ENCODE results near the gene TMEM37. TPM values are rescaled to one million over a fixed set of nuclear protein-coding genes. Genes with fewer than 3 reads are reported as not detected.
A peak's percentile ranks its signal among the peaks of the same experiment; 100 is the strongest.

The TMEM37 gene
- total RNA-seq, 1 experiment from 2014 or later = 9.6 TPM

DNA sequence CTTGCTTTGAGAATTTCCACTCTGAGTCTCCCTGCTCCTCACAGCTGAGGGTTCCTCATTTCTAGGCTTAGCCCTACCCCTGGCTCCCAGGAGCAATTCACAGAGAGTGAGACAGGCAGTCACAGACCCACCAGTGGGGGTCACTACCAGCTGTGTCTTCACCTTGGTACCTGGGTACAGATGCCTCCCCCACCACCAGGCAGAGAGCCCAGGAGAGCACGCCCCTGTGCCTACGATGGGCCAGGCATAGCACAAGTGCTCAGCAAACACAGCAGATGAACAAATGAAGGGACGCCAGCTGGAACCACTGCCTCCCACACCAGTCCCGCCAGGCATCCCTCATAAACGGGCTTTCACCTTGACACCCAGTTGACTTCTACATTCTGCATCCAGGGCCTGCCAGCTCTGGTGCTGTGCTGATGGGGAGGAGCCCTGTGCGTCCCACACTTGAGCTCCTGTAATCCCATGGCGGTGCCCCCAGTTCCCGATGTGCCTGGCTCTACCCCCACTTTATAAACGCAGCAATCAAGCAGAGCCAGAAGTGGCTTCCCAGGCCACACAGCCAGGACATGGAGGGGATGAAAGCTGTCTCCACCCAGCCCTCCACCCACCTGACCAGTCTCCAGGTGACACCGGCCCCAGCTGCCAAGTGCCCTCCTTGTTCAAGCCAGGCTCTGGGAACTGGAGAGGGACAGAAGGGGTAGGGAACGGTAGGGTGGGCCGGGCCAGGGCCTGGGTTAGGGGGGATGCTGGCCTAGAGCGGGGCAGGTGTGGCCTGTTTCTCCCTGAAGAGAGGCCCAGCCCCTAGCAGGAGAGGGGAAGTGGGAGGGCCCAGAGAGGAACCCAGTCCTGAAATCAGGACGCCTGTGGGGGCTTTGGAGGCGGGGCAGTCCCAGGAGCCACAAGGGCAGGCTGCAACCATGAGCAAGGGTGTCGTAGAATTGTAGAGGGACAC, 50.1 kb downstream of the TMEM37 start:
- peaks cover 10% of the 10 kb centered on the region; the same call in 1 of the 2 replicates for H3K4me1 Mint-ChIP-seq
- TF ChIP-seq, protein P1, sequence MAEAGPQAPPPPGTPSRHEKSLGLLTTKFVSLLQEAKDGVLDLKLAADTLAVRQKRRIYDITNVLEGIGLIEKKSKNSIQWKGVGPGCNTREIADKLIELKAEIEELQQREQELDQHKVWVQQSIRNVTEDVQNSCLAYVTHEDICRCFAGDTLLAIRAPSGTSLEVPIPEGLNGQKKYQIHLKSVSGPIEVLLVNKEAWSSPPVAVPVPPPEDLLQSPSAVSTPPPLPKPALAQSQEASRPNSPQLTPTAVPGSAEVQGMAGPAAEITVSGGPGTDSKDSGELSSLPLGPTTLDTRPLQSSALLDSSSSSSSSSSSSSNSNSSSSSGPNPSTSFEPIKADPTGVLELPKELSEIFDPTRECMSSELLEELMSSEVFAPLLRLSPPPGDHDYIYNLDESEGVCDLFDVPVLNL (CRISPR knock-in tag; IDR thresholded peaks at IDR 0.05; ENCODE audit: borderline replicate concordance, low read depth) = no peak
- TF ChIP-seq TP53 (CRISPR knock-in tag; IDR thresholded peaks at IDR 0.05) = no peak
- TF ChIP-seq, protein P2, sequence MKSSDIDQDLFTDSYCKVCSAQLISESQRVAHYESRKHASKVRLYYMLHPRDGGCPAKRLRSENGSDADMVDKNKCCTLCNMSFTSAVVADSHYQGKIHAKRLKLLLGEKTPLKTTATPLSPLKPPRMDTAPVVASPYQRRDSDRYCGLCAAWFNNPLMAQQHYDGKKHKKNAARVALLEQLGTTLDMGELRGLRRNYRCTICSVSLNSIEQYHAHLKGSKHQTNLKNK (CRISPR knock-in tag; IDR thresholded peaks at IDR 0.05) = no peak
- TF ChIP-seq, protein P3, sequence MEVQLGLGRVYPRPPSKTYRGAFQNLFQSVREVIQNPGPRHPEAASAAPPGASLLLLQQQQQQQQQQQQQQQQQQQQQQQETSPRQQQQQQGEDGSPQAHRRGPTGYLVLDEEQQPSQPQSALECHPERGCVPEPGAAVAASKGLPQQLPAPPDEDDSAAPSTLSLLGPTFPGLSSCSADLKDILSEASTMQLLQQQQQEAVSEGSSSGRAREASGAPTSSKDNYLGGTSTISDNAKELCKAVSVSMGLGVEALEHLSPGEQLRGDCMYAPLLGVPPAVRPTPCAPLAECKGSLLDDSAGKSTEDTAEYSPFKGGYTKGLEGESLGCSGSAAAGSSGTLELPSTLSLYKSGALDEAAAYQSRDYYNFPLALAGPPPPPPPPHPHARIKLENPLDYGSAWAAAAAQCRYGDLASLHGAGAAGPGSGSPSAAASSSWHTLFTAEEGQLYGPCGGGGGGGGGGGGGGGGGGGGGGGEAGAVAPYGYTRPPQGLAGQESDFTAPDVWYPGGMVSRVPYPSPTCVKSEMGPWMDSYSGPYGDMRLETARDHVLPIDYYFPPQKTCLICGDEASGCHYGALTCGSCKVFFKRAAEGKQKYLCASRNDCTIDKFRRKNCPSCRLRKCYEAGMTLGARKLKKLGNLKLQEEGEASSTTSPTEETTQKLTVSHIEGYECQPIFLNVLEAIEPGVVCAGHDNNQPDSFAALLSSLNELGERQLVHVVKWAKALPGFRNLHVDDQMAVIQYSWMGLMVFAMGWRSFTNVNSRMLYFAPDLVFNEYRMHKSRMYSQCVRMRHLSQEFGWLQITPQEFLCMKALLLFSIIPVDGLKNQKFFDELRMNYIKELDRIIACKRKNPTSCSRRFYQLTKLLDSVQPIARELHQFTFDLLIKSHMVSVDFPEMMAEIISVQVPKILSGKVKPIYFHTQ (CRISPR knock-in tag; IDR thresholded peaks at IDR 0.05) = no peak
- TF ChIP-seq, protein P4, sequence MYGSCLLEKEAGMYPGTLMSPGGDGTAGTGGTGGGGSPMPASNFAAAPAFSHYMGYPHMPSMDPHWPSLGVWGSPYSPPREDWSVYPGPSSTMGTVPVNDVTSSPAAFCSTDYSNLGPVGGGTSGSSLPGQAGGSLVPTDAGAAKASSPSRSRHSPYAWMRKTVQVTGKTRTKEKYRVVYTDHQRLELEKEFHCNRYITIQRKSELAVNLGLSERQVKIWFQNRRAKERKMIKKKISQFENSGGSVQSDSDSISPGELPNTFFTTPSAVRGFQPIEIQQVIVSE (CRISPR knock-in tag; IDR thresholded peaks at IDR 0.05; ENCODE audit: borderline replicate concordance) = no peak
- TF ChIP-seq SOX15 (CRISPR knock-in tag; IDR thresholded peaks at IDR 0.05) = no peak
- TF ChIP-seq RORB (CRISPR knock-in tag; IDR thresholded peaks at IDR 0.05) = no peak
- TF ChIP-seq HMGA2 (CRISPR knock-in tag; IDR thresholded peaks at IDR 0.05) = no peak
- no peak for TF ChIP-seq TCF7 (CRISPR knock-in tag; IDR thresholded peaks at IDR 0.05; ENCODE audit: low read depth)
- TF ChIP-seq TEAD1 (CRISPR knock-in tag; IDR thresholded peaks at IDR 0.05) = no peak
- TF ChIP-seq ATF1 (CRISPR knock-in tag; IDR thresholded peaks at IDR 0.05) = no peak
- TF ChIP-seq, protein P5, sequence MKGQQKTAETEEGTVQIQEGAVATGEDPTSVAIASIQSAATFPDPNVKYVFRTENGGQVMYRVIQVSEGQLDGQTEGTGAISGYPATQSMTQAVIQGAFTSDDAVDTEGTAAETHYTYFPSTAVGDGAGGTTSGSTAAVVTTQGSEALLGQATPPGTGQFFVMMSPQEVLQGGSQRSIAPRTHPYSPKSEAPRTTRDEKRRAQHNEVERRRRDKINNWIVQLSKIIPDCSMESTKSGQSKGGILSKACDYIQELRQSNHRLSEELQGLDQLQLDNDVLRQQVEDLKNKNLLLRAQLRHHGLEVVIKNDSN (CRISPR knock-in tag; IDR thresholded peaks at IDR 0.05) = no peak
- DNase-seq (ENCODE audit: low spot score) (no peak), ATAC-seq (peak; percentile 72)
- ChIA-PET CTCF (interaction anchor here (0.8 to 1.1 kb wide), 2 partner anchors 137 to 191 kb away, joined by 3 read pairs; no protein-coding TSS in a partner anchor), POLR2A (no interaction called here)
- H3K9me3 Mint-ChIP-seq = no peaks in the 10 kb centered on the region
- H3K36me3 Mint-ChIP-seq = no peaks in the 10 kb centered on the region
- no peak overlapping the region for H3K4me3 Mint-ChIP-seq
- H3K27me3 Mint-ChIP-seq (ENCODE audit: low read depth) = no peaks in the 10 kb centered on the region
- no peak overlapping the region for H3K27ac Mint-ChIP-seq

DNA sequence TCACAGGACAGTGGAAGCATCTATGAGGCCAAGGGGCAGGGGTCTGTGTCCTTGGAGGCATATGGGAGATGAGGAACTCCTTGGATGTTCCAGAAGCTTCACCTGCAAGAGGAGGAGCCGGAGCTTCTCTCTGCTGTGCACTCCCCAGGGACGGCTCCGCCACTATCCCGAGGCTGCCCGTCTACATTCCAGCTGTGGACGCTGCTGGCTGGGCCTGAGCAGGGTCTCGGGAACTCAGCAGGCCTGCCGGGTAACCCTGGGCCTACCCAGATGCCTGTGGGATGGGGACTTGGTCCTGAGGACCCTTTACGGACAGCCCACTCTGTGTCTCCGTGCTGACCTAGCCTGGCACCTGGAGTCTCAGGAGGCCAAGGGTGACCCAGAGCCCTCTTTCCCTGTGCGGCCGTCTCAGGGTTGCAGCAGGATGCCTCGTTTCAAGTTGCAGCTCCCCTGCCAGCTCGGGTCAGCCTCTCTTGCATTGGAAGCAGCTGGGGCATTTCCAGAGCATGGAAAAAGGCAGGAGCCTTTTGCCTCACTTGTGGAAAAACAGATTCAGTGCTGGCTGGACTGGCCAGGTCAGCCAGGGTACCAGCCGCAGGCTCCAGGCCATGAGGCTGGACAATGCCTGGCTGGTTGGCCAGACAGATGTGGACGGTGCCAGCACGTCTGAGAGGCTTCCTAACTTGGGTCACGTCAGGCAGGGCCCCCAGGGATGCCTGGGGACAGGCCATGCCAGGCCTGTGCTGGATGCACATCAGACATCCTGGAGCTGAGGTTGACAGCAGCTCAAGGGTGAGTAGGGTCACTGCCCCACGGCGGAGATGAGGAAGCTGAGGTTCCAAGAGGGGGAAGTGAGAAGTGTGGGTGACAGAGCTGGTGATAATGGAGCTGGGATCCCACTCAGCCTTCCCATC, 51.1 kb downstream of the TMEM37 start:
- peak; percentile 28; the same call in 1 of the 2 replicates for ATAC-seq
- CTCF ChIA-PET = interaction anchor here (0.8 to 1.7 kb wide), 3 partner anchors 35 to 75 kb away, joined by 3 to 5 read pairs (median 3); no protein-coding TSS in a partner anchor

More for the DNA sequence above, 51.1 kb downstream of the TMEM37 start:
- Mint-ChIP-seq H3K9me3 (no peaks in the 10 kb centered on the region), H3K36me3 (no peaks in the 10 kb centered on the region), H3K27ac (no peak overlapping the region), H3K27me3 (ENCODE audit: low read depth) (no peaks in the 10 kb centered on the region), H3K4me1 (peaks cover 14% of the 10 kb centered on the region), H3K4me3 (no peak overlapping the region)
- no peak for DNase-seq (ENCODE audit: low spot score)
- POLR2A ChIA-PET = no interaction called here
- TF ChIP-seq CREB1 (CRISPR knock-in tag; IDR thresholded peaks at IDR 0.05) = no peak
- TF ChIP-seq GTF2I (CRISPR knock-in tag; conservative IDR thresholded peaks at IDR 0.05) = no peak
- TF ChIP-seq ELF4 (CRISPR knock-in tag; IDR thresholded peaks at IDR 0.05; ENCODE audit: low read depth) = no peak
- TF ChIP-seq RORB (CRISPR knock-in tag; IDR thresholded peaks at IDR 0.05) = no peak
- no peak for TF ChIP-seq ZNF263 (CRISPR knock-in tag; IDR thresholded peaks at IDR 0.05; ENCODE audit: low read depth)
- no peak for TF ChIP-seq ZNF671 (CRISPR knock-in tag; IDR thresholded peaks at IDR 0.05)

All from WTC11 (cell line).